ENCODE results near the gene SPRED3. TPM values are rescaled to one million over a fixed set of nuclear protein-coding genes. Genes with fewer than 3 reads are reported as not detected.

SPRED3 gene
- total RNA-seq, 2 experiments from 2014 or later: 0.09 to 3.0 TPM

GRCh38 chr19:38369584-38369983 is 18.9 kb upstream of the SPRED3 start:
- BruUV-seq (replicated peaks): no TSS peak

GRCh38 chr19:38370299-38370698 is 18.2 kb upstream of the SPRED3 start:
- intact Hi-C loops (cut with micrococcal nuclease; ENCODE audit: unreplicated experiment): no loop called here
- Histone ChIP-seq H3K79me2 (ENCODE audit: insufficient read depth, low read depth, low read length) (peaks cover 5% of the 10 kb centered on the region), H3K27ac (ENCODE audit: low read depth, low read length, poor library complexity, severe bottlenecking) (no peak overlapping the region), H3K9me3 (ENCODE audit: low read length) (no peaks in the 10 kb centered on the region), H3K4me3 (ENCODE audit: low read depth, low read length, poor library complexity, severe bottlenecking) (no peak overlapping the region), H3K4me1 (ENCODE audit: insufficient read depth, low read length, poor library complexity, severe bottlenecking) (peaks cover 6% of the 10 kb centered on the region), H3K4me2 (ENCODE audit: low read length) (no peak overlapping the region), H2AFZ (ENCODE audit: low read length) (no peak overlapping the region), H3K9me2 (ENCODE audit: insufficient read depth, low read length) (no peaks in the 10 kb centered on the region), H3K36me3 (ENCODE audit: insufficient read depth, low read length) (no peaks in the 10 kb centered on the region), H4K20me1 (ENCODE audit: insufficient read depth, low read length) (no peaks in the 10 kb centered on the region)
- POLR2A ChIA-PET: no interaction called here
- CTCF ChIA-PET (ENCODE audit: unreplicated experiment): no interaction called here
- TF ChIP-seq CTCF (conservative IDR thresholded peaks at IDR 0.05; ENCODE audit: low read length) (no peak), EZH2phosphoT487 (IDR thresholded peaks at IDR 0.05; ENCODE audit: borderline replicate concordance, low read depth, low read length) (no peak)
- no peak for DNase-seq (ENCODE audit: low spot score)
- BruUV-seq (replicated peaks): no TSS peak

More at GRCh38 chr19:38369584-38369983, 18.9 kb upstream of the SPRED3 start:
- Histone ChIP-seq H3K4me2 (ENCODE audit: low read length) (no peak overlapping the region), H3K4me1 (ENCODE audit: insufficient read depth, low read length, poor library complexity, severe bottlenecking) (peaks cover 6% of the 10 kb centered on the region), H3K9me2 (ENCODE audit: insufficient read depth, low read length) (no peaks in the 10 kb centered on the region), H3K79me2 (ENCODE audit: insufficient read depth, low read depth, low read length) (no peaks in the 10 kb centered on the region), H3K9me3 (ENCODE audit: low read length) (no peaks in the 10 kb centered on the region), H3K4me3 (ENCODE audit: low read depth, low read length, poor library complexity, severe bottlenecking) (no peak overlapping the region), H3K36me3 (ENCODE audit: insufficient read depth, low read length) (no peaks in the 10 kb centered on the region), H3K27ac (ENCODE audit: low read depth, low read length, poor library complexity, severe bottlenecking) (no peak overlapping the region), H4K20me1 (ENCODE audit: insufficient read depth, low read length) (no peaks in the 10 kb centered on the region), H2AFZ (ENCODE audit: low read length) (no peak overlapping the region)
- TF ChIP-seq CTCF (conservative IDR thresholded peaks at IDR 0.05; ENCODE audit: low read length) (no peak), EZH2phosphoT487 (IDR thresholded peaks at IDR 0.05; ENCODE audit: borderline replicate concordance, low read depth, low read length) (no peak)
- ChIA-PET POLR2A (no interaction called here), CTCF (ENCODE audit: unreplicated experiment) (no interaction called here)
- DNase-seq (ENCODE audit: low spot score): no peak
- intact Hi-C loops (cut with micrococcal nuclease; ENCODE audit: unreplicated experiment): no loop called here

- no peaks in the 10 kb centered on the region for H3K9me3 ChIP-seq (ENCODE audit: low read length)
- intact Hi-C loops (cut with micrococcal nuclease; ENCODE audit: unreplicated experiment): no loop called here
- no peak overlapping the region for H3K4me2 ChIP-seq (ENCODE audit: low read length)
- BruUV-seq (replicated peaks): no TSS peak
- H3K79me2 ChIP-seq (ENCODE audit: insufficient read depth, low read depth, low read length): peaks cover 13% of the 10 kb centered on the region
- H3K27ac ChIP-seq (ENCODE audit: low read depth, low read length, poor library complexity, severe bottlenecking): no peak overlapping the region
- H3K9me2 ChIP-seq (ENCODE audit: insufficient read depth, low read length): no peaks in the 10 kb centered on the region
- H4K20me1 ChIP-seq (ENCODE audit: insufficient read depth, low read length): peaks cover 4% of the 10 kb centered on the region; the same call in 1 of the 2 replicates
- DNase-seq (ENCODE audit: low spot score): no peak
- no peak for TF ChIP-seq EZH2phosphoT487 (IDR thresholded peaks at IDR 0.05; ENCODE audit: borderline replicate concordance, low read depth, low read length)
- TF ChIP-seq CTCF (conservative IDR thresholded peaks at IDR 0.05; ENCODE audit: low read length): no peak
- ChIA-PET CTCF (ENCODE audit: unreplicated experiment) (no interaction called here), POLR2A (no interaction called here)
- peaks cover 14% of the 10 kb centered on the region for H3K4me1 ChIP-seq (ENCODE audit: insufficient read depth, low read length, poor library complexity, severe bottlenecking)
- H3K36me3 ChIP-seq (ENCODE audit: insufficient read depth, low read length): peaks cover 1% of the 10 kb centered on the region
- H2AFZ ChIP-seq (ENCODE audit: low read length): no peak overlapping the region
- no peak overlapping the region for H3K4me3 ChIP-seq (ENCODE audit: low read depth, low read length, poor library complexity, severe bottlenecking)
Observed at GRCh38 chr19:38371081-38371480, 17.4 kb upstream of the SPRED3 start.

All from OCI-LY7 (cell line).